NCI-H2029 treated with DMSO at 0.1 percent for 48 hours (cell line): ENCODE measurements around the gene ASAP2.
"Not testable (repeated sequence)": the region's sequence is repeated elsewhere in the genome, so short reads cannot be mapped to it uniquely, and the experiment has no call there.

ENCODE experiments used
- DNase-seq: peaks from one replicate; lab custom pipeline; 2025; lab: John Stamatoyannopoulos, UW

ASAP2 gene

DNA sequence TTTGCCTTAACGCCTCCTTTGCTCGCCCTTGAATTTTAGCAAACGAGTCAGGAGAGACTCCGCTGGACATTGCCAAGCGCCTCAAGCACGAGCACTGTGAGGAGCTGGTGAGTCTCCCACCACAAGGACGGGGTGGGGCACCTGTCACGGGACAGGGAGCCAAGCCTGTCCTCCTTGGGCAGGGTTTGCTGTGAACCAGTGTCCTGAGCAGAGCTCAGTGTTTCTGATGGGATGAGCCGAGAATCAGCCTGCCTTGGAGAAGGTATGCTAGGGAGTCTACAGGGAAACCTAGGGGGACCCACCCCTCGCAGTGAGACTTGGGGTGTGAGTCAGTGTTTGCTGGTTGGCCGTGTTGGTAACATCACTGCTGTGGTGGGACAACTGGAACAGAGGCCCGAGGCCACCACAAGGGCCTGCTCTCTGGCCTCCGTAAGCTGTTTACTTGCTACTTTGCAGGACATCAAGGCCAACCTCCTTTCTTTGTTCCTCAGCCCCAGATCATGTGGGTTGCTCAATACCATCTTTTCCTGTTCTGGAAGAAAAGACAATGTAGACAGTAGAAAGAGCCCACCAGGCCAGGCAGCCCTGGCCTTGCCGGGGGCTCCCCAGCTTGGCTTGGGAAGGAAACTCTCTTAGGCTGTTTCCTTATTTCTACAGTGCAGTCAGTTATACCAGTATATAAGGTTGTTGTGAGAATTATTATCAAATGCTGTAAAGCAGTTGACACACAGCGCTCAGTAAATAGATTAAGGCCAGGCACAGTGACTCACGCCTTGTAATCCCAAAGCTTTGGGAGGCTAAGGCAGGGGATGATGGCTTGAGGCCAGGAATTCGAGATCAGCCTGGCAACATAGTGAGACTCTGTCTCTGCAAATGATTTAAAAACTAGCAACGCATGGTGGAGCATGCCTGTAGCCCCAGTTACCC lies 174.4 kb downstream of the ASAP2 start:
- no peak for DNase-seq

GRCh38 chr2:9382604-9383235 lies 176.1 kb downstream of the ASAP2 start:
- DNase-seq: no peak

- DNase-seq: no peak
These were observed 177.9 kb downstream of the ASAP2 start for GRCh38 chr2:9384521-9384920.

- no peak for DNase-seq
These were observed 179.2 kb downstream of the ASAP2 start for GRCh38 chr2:9385841-9386240.

- no peak for DNase-seq
These were observed 181.6 kb downstream of the ASAP2 start for GRCh38 chr2:9388199-9388681.

- DNase-seq: no peak
These were observed 182.6 kb downstream of the ASAP2 start for GRCh38 chr2:9388950-9389911.

DNA sequence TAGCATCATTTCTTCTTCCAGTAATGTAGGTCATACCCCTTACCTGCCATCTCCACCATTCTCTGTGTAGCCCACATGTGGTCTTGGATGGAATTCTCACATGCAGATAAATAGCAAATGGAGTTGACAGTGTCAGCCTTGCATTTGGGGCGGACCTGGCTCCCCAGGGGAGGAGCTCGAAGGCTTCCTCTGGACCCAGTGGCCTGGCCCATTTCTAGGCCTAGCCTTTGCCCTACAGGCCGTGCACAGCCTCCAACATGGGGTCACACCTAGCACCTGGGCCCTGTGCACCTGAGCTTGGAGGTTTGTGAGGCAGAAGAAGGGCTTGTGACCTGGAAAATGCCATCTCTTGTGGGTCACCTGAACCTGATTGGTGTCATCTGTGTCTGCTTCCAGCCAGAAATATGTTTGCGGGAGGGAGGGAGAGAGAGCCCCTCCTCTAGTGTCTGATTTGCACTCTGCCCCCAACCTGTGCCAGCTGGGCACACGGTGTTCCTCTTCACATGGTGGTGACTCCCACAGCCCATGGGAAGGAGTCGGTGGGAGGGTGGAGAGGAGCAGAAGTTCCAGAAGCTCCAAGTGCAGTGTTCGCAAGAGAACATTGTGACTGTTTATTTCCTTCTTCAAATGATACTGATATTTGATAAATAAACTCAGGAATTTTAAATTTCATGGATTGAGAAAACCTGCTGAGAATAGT lies 183.7 kb downstream of the ASAP2 start:
- no peak for DNase-seq

DNA sequence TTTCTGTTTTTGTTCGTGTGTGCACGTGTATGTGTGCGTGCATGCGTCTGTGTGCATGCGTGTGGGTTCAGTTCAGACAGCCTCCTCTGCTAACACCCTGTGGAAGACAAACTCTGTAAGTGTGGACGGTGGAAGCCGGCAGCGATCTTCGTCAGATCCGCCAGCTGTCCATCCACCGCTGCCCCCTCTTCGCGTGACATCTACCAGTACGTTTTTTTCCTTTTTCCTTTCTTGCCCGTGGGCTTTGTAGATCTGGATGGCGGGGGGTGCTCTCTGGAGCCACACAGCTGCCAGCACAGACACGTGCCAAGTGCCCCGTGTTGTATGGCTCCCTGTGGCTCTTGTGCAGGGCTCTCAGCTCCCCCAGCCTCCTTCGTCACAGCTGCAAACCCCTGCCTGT lies 184.4 kb downstream of the ASAP2 start:
- no peak for DNase-seq

DNA sequence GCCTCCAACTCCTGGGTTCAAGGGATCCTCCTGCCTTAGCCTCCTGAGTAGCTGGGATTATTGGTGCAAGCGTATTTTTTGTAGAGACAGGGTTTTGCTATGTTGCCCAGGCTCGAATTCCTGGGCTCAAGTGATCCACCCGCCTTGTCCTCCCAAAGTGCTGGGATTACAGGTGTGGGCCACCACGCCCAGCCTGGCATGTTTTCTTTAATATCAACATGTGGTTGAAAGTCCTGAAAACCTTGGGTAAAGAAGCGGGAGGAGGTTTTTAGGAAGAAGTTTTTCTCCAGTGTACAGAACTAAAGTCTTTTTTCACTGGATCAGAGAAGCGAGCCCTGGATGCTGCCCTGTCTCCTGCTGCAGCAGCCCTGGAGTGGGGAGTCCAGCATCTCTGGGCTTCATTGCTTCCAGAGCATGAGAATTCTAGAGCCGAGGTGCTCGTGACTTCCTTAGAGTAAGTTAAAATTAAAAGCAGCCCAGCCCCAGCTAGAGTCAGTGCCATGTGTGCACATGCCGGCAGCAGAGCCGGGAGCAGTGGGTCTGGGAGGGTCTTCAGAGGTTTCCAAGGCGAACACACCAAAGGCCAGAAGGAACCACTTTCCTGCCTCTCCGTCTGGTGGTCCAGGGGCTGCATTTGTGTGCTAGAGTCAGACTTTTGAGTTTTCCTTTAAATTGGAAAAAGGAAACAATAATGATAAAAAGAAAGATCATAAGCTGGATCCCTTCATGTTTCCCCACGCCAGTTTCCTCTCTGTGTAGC lies 185.5 kb downstream of the ASAP2 start:
- DNase-seq: no peak

GRCh38 chr2:9392898-9393765 lies 186.5 kb downstream of the ASAP2 start:
- no peak for DNase-seq

- no peak for DNase-seq
These were observed 188.2 kb downstream of the ASAP2 start for GRCh38 chr2:9394816-9395215.

DNA sequence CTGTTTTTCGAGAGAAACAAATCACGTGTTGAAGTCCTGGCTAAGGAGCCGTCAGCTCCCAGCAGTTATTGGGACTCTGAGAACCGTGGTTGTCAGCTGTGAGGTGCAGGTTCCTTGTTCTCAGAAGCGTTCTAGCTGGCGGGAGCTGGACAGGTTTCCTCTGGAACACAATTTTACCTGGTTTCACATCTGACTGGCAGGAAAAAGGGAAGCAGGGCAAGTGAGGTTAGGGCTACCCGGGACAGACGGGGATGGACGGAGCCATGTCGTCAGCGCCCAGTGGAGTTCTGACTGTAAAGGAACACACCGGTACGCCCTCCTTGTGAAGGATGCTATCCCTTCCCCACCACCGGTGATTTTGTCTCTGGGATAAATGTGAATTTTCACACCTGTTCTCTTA lies 190.6 kb downstream of the ASAP2 start:
- DNase-seq: no peak

DNA sequence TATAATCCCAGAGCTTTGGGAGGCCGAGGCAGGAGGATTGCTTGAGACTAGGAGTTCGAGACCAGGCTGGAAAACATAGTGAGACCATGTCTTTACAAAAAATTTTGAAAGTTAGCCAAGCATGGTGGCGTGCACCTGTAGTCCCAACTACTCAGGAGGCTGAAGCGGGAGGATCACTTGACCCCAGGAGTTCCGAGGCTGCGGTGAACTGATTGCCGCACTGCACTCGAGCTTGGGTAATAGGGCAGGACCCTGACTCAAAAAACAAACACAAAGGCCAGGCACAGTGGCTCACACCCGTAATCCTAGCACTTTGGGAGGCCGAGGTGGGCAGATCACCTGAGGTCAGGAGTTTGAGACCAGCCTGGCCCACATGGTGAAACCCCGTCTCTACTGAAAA lies 191.6 kb downstream of the ASAP2 start:
- DNase-seq: not testable (repeated sequence)

GRCh38 chr2:9398881-9399780 lies 192.5 kb downstream of the ASAP2 start:
- DNase-seq: no peak

- no peak for DNase-seq
These were observed 193.9 kb downstream of the ASAP2 start for GRCh38 chr2:9400268-9401058.

DNA sequence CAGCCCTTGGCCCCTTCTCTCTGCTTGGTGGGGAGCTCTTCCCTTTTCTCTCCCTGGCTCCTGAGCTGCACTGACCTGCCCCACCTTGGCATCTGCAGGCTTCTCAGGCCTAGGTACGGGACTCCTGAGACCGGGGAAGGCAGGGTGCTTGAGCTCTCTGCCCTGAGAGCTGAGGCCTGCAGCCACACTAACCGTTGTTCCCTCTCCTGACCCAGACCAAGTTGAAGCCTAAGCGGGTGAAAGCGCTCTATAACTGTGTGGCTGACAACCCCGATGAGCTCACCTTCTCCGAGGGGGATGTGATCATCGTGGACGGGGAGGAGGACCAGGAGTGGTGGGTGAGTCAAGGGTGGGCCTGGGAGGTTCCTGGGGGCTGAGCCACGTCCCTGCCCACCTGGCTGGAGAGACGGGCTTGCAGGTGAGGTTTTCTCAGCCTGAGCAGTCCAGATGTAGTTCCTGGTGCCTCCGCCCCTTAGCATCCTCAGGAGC lies 194.5 kb downstream of the ASAP2 start:
- no peak for DNase-seq

- DNase-seq: no peak
These were observed 195.2 kb downstream of the ASAP2 start for GRCh38 chr2:9401646-9402371.
